NCI-H1417 treated with DMSO at 0.1 percent for 48 hours (cell line): ENCODE measurements around the gene HOXD10.

Experiments
- DNase-seq: peaks from one replicate; lab custom pipeline; 2025; lab: John Stamatoyannopoulos, UW

The HOXD10 gene

DNA sequence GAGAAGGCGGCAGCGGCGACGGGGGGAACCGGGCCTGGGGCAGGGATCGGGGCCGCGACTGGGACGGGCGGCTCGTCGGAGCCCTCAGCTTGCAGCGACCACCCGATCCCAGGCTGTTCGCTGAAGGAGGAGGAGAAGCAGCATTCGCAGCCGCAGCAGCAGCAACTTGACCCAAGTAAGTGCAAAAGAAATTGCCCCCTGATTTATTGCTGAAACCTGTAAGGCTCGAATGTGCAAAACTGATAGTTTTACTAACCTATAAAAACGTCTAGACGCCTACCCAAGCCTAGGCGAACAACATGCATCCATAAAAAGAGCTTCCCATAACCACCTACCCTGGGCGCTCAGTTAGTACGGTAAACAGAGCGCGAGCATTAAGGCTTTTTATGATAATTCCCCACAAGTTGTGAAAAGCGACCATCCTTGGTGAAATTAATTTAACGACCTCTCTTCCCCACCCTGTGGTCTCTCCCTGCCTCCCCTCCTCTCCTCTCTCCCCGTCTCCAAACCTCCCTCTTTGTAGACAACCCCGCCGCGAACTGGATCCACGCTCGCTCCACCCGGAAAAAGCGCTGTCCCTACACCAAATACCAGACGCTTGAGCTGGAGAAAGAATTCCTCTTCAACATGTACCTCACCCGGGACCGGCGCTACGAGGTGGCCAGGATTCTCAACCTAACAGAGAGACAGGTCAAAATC, 7.0 kb downstream of the HOXD10 start:
- no peak for DNase-seq

DNA sequence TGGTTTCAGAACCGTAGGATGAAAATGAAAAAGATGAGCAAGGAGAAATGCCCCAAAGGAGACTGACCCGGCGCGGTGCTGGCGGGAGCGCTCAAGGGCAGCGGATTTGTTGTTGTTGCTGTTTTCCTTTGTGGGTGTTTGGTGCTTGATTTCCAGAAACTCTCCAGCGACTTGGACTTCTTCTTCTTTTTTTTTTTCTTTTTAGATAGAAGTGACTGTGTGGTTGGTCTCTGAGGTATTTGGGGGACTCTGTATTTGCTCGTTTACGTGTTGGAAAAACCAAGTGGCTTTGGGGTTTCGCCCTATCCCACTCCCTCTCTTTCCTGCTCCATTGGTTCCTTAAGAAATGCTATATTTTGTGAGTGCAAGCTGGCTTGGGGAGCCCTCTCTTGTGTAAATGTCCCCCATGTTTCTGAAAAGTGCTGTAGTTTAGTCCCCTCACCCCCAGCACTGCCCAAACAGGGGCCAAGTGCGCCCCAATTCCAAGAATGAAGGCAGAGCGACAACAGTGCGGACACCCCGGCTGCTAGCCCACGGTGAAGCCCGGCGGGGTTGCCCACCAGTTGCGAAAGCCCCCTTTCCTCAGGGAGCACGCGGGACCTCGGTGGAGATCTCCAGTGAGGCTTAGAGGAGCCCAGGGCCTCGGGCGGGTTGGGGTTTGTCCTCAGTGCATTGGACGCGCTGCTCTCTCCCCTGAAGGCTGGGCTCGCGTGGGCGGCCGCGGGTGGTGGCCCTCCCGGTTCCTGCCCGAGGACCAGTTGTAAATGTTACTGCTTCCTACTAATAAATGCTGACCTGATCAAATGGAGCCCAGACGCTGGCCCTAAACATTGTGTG, 7.8 kb downstream of the HOXD10 start:
- DNase-seq = no peak

GRCh38 chr2:176124947-176125771, 8.6 kb downstream of the HOXD10 start:
- DNase-seq = no peak

DNA sequence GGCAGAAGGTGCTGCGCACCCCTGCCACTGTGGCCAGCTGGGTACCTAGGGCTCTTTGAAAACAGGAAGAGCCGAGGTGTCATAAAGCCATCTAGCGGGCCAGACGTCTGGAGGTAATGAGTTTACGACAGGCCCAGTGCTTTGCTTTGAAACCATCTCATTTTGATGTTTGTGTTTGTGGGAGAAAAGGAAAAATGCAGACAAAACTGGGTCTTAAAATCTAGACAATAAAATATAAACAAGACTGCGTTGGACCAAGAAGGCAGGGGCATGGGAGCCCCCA, 9.1 kb downstream of the HOXD10 start:
- DNase-seq = no peak

- DNase-seq = peak; percentile 27
Measured at GRCh38 chr2:176126929-176127773, 10.6 kb downstream of the HOXD10 start.

GRCh38 chr2:176127774-176128072, 11.1 kb downstream of the HOXD10 start:
- no peak for DNase-seq

DNA sequence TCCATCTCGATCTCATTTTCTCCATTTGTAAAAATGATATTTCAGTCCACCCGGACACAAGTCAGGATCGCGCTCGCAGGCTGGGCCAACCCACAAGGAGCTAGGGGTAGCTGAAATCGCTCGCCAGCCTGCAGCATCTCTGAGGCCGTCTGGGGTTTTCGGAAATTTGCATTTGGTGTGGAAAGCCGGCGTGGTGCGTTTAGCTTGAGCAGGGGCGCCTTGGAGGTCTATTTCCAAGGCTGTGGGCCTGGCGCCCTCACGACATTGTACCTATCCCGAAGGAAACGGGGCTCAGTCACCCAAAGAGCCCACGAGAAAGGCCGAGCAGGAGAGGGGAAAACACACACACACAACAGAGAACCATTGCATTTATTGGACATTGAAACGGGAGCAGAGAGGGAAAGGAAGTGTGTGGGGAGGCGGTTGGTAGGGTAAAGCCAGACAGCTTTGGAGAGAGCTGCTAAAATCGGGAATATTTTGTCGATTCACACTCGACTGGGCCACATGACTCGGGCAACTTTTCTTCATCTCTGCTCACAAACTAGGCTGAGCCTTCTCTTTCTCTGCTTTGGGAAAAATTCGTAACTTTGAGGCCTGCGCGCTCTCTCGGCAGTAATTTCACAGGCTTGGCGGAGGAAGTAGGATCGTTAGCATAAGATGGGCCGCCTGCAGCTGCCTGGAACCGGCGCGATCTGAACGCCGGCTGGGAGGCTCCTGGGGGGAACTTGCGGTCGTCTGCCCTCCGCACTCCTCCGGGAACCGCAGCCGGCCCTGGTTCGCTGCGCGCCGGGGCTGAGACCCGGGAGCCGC, 11.8 kb downstream of the HOXD10 start:
- no peak for DNase-seq

- DNase-seq = peak; percentile 43
Measured at GRCh38 chr2:176128982-176129796, 12.6 kb downstream of the HOXD10 start, which contains the start of gene HOXD8. HOXD8 (plus strand) TSS chr2:176129705; CDS start chr2:176130367, 662 bp downstream.

DNA sequence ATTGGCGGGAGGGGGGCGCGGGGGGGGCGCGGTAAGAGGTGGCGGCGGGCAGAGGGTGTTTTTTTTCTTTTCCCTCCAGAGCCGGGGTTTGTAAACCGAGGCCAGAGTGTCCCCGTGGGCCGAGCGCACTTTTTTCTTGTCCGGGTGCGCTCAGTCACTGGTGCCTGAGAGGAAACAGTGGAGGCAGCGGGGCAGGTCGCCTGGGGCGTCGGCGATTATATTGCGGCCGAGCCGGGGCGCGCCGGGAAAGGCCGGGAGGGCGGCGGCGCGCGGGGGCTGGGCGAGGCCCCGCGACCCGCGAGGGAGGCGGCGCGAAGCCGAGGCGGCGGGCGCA, 13.2 kb downstream of the HOXD10 start:
- no peak for DNase-seq

DNA sequence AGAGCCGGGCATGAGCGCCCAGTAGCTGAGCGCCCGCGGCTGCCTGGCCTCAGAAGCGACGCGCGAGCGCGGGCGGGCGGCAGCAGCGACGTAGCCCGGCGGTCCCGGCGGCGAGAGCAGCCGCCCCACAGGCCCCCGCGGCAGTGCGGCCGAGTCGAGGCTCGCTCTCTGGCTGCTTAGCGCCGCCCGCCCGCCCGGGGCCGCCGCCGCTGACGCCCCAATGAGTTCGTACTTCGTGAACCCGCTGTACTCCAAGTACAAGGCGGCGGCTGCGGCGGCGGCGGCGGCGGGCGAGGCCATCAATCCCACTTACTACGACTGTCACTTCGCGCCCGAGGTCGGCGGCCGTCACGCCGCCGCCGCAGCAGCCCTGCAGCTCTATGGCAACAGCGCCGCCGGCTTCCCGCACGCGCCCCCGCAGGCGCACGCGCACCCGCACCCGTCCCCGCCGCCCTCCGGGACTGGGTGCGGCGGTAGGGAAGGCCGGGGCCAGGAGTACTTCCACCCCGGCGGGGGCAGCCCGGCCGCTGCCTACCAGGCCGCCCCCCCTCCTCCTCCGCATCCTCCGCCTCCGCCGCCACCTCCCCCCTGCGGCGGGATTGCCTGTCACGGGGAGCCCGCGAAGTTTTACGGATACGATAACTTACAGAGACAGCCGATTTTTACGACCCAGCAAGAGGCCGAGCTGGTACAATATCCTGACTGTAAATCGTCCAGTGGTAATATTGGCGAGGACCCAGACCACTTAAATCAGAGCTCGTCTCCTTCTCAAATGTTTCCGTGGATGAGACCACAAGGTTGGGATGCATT, 13.8 kb downstream of the HOXD10 start:
- DNase-seq = no peak

- no peak for DNase-seq
Measured at GRCh38 chr2:176130957-176131847, 14.6 kb downstream of the HOXD10 start.

- DNase-seq = no peak
Measured at GRCh38 chr2:176131848-176132158, 15.2 kb downstream of the HOXD10 start.

DNA sequence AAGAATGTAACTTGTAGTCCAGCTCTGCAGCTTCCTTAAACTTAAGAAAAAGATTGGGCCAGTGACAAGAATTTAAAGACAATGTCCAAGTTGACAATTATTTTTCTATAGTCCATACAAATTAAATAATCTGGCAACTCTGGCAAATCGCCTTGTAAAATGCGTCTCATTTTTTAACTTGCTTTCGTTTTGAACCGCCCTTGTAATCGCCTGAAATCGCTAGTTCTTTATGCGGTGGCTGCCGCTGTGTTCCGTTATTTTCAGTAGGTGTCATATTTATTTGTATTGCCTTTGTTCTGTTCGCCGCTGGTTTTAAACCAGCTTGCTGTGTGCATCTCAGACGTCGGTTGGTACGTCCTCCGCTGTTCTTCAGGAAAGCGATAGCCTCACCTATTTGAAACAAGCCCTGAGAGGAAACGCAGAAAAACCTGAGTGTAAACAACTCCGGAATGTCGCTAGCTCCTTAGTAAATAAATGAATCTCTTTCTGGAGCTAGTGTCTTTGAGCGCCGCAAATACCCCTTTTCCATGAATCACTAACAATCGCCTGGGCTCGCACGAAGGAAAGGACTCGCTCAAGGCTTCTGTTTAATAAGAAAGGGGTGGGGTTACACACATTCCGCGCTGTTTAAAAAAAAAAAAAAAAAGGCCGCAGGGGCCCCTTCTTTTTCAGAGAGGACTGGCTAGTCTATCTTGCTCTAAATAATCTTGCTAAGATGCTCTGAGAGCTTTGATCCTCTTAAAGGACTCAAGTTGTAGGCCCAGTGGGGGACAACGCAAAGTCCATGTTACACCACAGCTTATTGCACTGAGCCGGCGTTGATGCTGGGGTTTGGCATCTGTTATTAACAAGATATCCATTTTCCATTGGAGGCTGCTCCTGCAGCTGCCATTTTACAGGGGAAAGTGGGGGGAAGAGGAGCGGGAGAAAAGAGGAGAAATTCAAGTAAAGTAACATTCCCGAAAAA, 15.9 kb downstream of the HOXD10 start:
- DNase-seq = no peak

DNA sequence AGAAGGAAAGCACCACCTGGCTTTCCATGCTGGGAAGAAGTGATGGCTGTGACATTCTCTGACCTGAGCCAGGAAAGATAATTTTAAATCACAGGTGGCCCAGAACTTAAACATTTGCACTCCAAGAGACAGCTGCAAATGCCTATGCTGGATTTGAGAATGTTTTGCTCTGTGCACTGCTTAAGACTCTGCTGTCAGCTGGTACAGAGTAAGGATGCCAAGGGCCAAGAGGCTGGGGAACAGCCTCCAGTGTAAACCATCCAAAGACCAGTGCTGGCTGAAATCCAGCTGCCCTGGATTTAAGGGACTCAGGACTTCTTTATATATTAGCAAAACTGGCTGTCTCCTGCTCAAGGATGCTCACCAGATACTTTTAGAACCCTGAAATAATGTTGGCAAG, 16.8 kb downstream of the HOXD10 start:
- no peak for DNase-seq

DNA sequence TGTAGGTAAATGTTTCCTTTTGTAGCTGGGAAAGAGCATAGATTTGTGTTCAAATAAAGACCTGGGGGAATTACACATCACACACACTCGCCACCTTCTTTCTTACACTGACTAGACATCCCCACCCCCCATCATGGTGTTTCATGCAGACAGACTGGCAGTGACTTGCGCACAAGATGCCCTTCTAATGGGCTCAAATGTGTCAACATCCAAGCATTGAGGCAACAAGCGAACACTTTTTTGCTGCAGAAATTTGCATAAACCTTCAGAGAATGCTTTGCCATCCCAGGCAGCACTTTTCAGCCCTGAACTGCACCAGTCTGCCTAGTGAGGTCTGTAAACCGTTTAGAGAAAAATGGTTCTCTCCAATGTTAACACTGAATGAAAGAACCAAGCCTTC, 17.5 kb downstream of the HOXD10 start:
- no peak for DNase-seq

GRCh38 chr2:176135035-176135440, 18.5 kb downstream of the HOXD10 start:
- no peak for DNase-seq
